SIG-M5 (cell line): ENCODE results near the gene PDSS1.
"Not testable (repeated sequence)": the region's sequence is repeated elsewhere in the genome, so short reads cannot be mapped to it uniquely, and the experiment has no call there.

Experiments
- DNase-seq: peaks from one replicate; lab custom pipeline; 2025; lab: John Stamatoyannopoulos, UW

The PDSS1 gene

GRCh38 chr10:26739071-26739631 lies 41.6 kb downstream of the PDSS1 start:
- DNase-seq: no peak

DNA sequence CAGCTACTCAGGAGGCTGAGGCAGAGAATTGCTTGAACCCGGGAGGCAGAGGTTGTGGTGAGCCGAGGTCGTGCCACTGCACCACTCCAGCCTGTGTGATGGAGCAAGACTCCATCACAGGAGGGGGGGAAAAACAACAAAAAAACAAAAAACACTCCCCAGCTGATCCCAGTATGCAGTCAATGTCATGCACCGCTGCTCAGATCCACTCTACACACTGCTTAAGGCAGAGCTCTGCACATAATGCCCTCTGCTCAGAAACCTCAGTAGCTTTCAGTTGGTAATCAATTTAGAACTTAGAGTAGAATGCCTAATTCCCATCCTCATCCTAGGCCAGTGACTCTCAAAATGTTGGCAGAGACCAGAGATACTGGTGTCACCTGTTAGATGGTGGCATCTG lies 43.9 kb downstream of the PDSS1 start:
- no peak for DNase-seq

DNA sequence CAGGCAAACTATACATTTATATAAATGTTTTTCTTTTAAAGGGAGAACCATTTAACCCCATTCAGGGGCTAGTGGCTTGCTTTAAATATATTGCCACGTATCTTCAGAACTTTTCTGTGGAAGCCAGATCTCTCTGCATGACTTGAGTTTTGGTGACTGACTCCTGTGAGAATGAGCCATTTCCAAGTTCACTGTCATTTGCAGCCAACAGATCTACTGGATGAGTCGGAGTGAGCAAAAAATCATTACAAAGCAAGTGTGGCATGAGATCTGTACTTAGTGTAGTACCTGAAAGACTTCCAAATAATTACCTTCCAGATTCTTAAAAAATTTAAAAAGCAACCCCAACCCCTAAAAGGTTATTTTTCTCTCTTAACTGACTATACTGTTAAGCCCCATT lies 45.6 kb downstream of the PDSS1 start:
- no peak for DNase-seq

DNA sequence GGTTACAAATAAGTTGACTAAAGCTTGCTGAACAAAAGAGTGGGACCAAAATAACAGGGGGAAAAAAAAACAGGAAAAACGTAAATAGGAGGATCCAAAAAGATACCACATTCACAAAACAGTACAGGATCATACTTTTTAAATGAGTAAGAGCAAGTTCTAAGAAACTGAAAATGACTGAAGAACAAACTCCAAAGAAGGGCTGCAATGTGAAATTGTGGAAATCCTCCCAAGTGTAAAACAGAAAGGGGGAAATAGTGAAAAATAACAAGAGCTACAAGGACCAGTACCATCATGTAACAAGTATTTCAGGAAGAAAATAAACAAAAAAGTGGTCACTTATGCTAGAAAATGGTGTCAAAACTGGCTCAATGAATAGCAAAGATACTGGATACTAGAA lies 46.3 kb downstream of the PDSS1 start:
- DNase-seq: no peak

DNA sequence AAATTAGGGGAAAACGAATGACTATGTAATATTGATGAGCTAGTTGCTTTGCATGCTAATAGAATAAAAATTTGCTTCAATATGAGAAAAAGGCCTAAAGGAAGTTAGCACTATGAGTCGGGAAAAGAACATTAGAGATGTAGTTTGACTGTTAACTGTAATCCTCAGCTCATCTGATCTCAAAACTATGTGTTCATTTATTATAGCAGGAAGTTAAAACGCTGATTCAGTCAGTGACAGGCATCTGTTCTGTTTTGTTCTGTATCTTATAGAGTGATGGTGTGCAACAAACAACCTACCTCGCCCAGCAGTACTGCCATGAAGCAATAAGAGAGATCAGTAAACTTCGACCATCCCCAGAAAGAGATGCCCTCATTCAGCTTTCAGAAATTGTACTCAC lies 48.6 kb downstream of the PDSS1 start:
- DNase-seq: no peak

DNA sequence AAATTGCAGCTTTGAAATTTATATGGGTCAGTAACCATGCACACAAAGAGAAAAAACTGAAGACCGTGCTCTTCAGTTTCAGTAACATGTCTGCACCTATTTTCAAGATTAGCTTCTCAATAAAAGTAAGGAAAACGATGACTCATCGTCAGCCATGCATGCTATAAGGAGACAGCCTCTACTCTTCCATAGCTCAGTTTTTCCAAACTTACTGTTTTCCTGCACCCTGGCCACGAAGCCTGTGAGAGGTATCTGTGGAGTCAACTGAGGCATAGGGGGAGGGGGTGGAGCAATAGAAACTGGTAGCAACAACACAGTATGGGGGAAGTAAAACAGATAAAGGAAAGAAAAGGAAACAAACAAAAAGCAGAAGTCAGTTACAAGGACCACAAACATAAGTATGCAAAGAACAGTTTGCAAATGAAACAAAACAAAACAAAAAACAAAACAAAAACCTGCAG lies 58.0 kb downstream of the PDSS1 start:
- DNase-seq: no peak

- no peak for DNase-seq
These were observed 61.5 kb downstream of the PDSS1 start for GRCh38 chr10:26759008-26759407.

DNA sequence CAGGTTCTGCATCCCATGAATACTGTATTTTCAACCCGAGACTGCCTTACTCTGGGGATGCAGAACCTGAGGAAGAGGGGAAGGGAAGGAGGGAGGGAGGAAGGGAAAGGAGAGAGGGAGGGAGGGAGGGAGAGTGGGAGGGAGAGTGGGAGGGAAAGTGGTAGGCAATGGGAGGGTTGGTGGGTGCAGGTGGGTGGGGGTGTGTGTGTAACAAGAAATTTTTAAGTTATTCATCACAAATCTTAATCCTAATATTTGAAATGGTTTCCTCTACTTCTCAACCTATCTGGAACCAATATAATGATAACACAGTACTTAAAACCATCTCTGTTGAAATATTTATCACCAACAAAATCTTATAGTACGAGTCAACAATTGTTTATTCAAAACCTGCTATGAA lies 68.0 kb downstream of the PDSS1 start:
- DNase-seq: no peak

GRCh38 chr10:26770069-26770468 lies 72.6 kb downstream of the PDSS1 start:
- no peak for DNase-seq

GRCh38 chr10:26773633-26774032 lies 76.1 kb downstream of the PDSS1 start:
- DNase-seq: no peak

DNA sequence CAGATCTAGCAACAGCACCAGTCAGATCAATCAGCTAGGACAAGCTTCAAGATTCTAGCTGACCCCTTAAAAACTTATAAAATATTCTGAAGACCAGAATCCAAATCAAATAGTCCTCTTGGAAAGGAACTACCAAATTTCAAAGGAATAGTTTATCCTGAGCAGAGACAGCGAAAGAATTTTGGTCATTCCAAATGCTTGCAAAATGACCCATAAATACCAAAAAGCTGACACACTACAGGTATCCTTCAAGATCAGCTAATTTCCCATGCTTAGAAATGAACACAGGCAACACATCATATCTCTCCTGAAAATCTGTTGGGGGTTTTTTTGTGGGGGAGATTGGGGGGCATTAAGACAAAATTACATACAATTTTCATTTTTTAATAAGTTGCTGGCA lies 78.8 kb downstream of the PDSS1 start:
- no peak for DNase-seq

DNA sequence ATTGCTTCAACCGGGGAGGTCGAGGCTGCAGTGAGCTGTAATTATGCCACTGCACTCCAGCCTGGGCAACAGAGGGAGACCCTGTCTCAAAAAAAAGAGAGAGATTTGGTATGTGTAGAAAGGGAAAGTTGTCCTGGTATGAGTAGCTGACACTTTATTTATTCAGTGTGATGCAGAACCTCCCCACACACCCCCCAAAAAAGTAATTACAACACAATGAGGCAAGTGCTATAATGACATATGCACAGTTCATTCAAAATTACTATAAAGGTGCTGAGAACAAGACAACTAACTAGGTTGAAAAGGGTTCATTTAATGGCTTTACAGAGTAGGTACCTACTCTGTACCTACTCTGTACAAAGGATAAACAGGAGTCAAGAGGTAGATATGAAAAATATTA lies 80.2 kb downstream of the PDSS1 start:
- no peak for DNase-seq

DNA sequence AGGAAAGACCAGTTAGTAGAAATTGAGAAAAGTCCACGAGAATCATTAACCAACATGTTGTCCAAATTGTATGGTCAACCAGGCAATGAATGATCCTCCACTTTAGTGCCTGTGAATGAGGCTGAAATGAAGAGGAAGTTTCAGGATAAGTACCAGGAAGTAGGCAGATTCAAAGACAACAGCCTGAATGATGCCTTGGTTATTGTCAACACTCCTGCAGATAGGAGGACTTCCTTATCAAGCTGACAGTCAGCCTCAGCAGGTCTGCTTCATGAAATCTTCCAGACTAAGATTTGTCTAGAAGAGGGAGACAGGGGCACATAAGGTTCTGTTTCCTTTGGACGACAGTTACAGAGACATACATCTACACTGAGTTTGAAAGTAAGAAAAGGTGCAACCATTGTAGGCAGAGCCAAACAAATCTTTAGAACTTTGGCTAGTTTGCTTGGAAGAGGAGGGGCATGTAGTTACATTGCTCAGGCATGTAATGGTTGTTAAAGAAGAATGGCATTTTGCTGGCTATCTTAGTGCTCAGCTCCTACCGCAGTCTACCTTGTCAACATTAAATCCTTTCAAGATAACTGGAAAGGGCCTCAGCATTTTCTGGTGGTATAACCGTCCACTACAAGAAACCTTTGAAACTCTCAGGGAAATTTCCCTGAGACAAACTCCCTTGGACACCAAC lies 81.8 kb downstream of the PDSS1 start:
- no peak for DNase-seq

DNA sequence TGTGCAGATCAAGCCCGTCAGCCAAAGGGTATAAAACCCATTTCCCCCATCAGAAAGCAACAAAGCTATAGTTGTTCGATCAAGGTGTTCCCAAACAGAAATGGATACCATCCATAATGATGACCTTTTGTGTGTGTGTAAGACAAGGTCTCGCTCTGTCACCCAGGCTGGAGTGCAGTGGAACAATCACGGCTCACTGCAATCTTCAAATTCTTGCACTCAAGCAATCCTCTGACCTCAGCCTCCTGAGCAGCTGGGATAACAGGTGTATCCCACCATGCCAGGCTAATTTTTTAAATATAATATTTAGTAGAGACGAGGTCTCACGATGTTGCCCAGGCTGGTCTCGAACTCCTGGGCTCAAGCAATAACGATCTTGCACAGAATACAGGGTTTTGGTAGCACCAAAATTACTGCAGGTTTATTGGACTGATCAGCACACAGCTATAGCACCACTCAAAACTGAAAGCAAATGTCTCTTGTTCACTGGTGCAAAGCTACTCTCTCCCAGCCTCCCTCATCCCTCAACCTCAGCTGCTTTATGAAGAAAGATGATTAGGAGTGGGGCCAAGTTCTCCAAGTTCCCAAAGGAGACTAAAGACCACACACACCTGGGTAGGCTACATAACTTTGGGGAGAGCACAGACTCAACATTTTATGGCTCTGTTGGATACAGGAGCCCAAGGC lies 82.7 kb downstream of the PDSS1 start:
- no peak for DNase-seq

DNA sequence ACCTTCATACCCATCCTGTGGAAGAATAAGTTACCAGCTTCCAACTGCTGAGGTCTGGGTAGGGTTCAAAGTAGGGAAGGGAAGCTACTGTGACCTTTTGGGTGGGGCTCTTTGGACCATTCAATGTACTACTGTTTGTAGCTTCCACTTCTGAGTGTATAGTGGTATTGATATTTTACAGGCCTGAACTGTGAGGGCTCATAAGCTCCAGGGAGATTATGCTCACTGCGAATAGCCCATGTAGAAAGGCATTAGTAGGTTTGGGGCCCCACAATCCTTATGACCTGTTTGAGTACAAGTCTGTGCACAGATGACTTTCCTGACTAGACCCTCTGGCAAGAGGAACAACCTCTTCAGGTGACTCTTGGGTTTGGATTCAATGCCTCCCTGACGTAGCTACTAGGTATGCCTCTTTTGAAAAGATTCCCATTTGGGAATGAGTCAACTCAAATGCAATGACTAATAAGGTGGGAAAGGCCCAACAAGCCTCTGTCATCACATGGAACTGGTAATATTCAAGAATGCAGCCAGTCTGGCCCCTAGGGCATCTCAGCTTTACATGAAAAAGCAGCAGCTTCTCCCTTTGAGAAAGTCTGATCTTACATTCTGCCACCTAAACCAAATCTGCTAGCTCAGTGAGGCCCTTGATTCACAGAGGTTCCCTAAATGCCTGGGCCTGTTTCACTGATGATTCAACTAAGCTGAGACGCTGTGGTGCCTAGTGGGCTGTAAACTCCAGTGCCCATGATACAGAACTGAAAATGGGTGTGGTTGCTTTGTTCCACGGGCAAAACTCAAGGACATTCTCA lies 83.5 kb downstream of the PDSS1 start:
- no peak for DNase-seq

- DNase-seq: no peak
These were observed 84.3 kb downstream of the PDSS1 start for GRCh38 chr10:26781797-26782196.

- DNase-seq: no peak
These were observed 89.9 kb downstream of the PDSS1 start for GRCh38 chr10:26787362-26787761.

GRCh38 chr10:26789779-26790178 lies 92.3 kb downstream of the PDSS1 start:
- not testable (repeated sequence) for DNase-seq

DNA sequence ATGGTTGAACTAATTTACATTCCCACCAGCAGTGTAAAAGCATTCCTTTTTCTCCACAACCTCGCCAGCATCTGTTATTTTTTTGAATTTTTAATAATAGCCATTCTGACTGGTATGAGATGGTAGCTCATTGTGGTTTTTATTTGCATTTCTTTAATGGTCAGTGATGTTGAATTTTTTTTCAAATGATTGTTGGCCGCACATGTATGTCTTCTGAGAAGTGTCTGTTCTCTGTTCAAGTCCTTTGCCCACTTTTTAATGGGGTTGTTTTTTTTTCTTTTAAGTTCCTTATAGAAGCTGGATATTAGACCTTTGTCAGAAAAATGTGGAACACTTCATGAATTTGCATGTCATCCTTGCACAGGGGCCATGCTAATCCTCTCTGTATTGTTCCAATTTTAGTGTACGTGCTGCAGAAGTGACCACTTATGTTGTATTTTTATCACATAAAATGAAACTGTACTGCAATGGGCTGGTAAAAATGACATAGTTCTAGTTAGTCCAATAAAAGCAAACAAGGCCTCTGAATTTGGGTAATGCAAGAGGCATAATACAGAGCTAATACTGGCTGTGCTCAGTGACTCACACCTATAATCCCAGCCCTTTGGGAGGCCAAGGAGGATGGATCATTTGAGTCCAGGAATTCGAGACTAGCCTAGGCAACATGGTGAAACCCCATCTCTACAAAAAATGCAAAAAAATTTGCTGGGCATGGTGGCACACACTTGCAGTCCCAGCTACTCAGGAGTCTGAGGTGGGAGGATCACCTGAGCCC lies 92.9 kb downstream of the PDSS1 start:
- no peak for DNase-seq

DNA sequence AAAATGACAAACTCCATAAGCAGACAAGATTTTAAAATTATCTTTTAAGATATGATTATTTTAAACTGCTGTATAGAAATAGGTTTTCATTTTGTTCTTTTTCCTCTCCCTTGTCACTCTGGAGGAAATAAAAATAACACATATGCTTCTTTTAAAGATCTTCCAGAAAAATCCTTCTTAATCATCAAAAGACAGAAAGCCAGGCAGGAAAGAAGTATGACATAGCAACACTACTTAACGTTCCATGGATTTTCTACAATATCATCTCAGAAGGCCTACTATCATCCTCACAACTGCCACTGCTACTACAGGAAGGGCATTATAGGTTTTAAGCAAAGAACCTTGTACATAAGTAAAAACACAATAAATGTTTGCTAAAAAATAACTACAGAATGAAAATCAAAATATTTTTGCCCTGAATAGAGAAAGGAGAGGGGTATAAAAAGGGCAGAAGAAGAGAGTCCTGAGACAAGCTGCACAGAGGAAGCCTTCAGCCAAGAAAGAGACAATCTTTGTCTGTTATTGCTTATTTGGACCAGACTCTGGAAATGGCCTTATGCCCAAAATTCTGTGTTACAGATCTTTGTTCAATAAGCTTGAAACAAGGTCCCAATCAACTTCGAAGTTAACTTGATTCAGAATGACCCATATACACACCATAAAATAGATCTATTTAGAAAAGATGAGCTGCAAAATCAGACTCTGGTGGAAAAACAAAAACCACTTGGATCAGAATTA lies 95.4 kb downstream of the PDSS1 start:
- DNase-seq: no peak
